Measurements from ENCODE around the gene PKNOX2.

Gene PKNOX2

DNA sequence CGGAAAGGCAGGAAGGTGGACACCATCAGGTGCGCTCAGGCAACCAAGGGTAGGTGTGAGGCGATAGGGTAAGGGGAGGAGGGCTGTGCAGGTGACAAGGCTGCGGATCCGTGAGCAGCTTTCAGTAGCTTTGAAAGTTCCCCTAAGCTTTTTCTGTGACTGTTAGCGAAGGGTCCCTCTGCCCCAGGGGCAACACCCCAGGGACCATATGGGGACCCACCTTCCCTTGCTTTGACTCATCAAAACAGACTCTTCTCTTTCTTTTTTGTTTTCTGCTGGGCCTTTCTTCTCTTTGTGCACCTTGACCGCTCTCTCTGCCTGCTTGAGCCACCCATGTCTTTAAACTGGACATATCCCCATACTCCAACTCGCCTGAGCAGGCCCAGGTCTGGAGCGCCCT lies 194.6 kb downstream of the PKNOX2 start:
- no peak for DNase-seq (ENCODE audit: low read depth)
- TF ChIP-seq, protein P1, sequence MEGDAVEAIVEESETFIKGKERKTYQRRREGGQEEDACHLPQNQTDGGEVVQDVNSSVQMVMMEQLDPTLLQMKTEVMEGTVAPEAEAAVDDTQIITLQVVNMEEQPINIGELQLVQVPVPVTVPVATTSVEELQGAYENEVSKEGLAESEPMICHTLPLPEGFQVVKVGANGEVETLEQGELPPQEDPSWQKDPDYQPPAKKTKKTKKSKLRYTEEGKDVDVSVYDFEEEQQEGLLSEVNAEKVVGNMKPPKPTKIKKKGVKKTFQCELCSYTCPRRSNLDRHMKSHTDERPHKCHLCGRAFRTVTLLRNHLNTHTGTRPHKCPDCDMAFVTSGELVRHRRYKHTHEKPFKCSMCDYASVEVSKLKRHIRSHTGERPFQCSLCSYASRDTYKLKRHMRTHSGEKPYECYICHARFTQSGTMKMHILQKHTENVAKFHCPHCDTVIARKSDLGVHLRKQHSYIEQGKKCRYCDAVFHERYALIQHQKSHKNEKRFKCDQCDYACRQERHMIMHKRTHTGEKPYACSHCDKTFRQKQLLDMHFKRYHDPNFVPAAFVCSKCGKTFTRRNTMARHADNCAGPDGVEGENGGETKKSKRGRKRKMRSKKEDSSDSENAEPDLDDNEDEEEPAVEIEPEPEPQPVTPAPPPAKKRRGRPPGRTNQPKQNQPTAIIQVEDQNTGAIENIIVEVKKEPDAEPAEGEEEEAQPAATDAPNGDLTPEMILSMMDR (conservative IDR thresholded peaks at IDR 0.05; ENCODE audit: low read depth, low read length) = no peak
- no peak overlapping the region for H3K4me3 ChIP-seq (ENCODE audit: low read depth, low read length)

DNA sequence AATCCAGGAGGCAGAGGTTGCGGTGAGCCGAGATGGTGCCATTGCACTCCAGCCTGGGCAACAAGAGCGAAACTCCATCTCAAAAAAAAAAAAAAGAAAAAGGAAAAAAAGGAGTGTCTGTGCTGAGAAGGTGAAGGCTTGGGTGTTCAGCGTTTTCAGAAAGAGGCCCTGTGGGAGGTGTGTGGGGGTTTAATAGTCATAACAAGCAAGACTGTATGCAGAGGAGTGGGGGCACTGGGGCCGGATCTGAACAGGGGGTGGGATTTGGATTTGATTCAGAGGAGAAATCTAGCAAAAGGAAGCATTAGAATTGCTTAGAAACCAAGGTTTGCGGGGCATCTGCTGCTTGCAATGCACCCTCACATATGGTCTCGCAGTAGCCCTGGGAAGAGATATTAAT lies 195.5 kb downstream of the PKNOX2 start:
- TF ChIP-seq, protein P1 (conservative IDR thresholded peaks at IDR 0.05; ENCODE audit: low read depth, low read length) = no peak
- no peak for DNase-seq (ENCODE audit: low read depth)
- H3K4me3 ChIP-seq (ENCODE audit: low read depth, low read length) = no peak overlapping the region

DNA sequence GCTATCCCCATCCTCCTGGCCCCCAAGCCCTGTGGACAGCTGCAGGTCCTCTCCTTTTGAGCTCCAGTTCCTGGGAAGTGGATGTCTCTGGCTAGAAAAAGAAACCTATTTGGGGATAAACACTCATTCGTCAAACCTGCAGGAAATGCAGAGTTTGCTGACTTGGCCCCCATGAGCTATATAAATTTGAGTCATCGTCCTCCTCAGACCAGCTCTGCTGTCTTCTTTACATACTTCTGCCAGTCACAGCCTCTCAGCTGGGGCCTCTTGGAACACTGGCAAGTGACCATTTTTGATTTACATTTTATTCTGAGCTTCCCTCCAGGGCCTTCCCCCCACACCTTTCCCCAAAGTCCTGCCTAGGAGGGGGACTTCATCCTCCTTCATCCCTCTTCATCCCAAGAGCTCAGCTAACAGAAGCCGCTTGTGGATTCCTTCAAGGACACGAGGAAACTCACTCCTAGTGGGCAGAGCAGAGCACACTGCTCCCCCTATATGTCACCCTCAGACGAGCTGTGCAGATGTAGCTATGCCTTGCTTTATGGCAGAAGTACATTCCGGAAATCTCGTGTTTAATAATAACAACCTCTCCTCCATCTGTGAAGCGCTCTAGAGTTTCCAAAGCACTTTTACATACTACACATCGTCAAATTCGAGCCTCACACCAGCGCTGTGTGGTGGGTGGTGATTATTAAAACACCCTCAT lies 199.7 kb downstream of the PKNOX2 start:
- DNase-seq (ENCODE audit: low read depth) = peak; percentile 48
- TF ChIP-seq, protein P1 (conservative IDR thresholded peaks at IDR 0.05; ENCODE audit: low read depth, low read length) = peak; percentile 43
- no peak overlapping the region for H3K4me3 ChIP-seq (ENCODE audit: low read depth, low read length)

DNA sequence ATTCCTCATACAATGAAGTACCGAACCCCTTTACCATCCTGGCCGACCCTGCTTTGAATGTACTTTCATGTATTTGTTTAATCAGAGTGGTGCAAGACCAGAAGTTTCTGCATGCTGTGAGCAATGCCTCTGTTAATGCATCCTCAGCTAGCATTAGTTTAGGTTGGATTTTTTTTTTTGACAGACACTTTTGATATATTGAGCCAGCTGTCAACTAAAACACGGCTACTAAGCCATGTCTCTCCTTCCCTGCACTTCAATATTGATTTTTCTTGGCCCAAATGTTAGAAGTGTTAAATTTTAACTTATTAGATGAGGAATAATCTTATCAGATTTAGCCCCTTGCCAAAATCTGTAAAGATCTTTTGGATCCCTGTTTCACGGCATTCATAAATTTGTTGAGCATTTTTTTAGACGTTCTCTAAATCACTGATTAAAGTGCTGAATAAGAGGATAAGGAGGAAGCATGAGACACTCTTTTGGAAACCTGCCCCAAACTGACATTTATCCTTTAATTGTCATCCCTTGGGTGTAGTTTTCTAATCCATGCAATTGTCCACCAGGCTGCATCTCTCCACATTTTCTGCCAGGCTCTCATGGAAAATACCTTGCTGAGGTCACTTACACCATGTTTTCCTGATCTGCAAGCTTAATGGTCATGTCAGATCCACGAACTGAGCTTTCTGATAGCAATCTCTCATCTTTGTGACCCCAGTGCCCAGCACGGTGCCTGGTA lies 200.8 kb downstream of the PKNOX2 start:
- H3K4me3 ChIP-seq (ENCODE audit: low read depth, low read length) = no peak overlapping the region
- no peak for DNase-seq (ENCODE audit: low read depth)
- TF ChIP-seq, protein P1 (conservative IDR thresholded peaks at IDR 0.05; ENCODE audit: low read depth, low read length) = no peak

DNA sequence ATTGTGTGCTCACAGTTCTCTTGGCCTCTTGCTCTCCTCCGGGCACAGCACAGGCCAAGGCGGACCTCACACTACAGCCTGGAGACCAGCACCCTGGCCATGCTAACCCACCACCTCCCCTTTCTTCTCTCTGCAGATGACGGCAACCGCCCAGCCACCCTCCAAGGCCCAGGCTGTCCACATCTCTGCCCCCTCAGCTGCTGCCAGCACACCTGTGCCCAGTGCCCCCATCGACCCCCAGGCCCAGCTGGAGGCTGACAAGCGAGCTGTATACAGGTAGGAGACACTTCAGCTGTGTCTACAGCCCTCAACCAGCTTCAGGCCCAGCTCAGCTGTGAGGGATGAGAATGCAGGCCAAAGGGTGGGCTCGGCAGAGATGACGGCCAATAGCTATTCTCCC lies 203.2 kb downstream of the PKNOX2 start:
- TF ChIP-seq, protein P1 (conservative IDR thresholded peaks at IDR 0.05; ENCODE audit: low read depth, low read length) = no peak
- no peak overlapping the region for H3K4me3 ChIP-seq (ENCODE audit: low read depth, low read length)
- no peak for DNase-seq (ENCODE audit: low read depth)

DNA sequence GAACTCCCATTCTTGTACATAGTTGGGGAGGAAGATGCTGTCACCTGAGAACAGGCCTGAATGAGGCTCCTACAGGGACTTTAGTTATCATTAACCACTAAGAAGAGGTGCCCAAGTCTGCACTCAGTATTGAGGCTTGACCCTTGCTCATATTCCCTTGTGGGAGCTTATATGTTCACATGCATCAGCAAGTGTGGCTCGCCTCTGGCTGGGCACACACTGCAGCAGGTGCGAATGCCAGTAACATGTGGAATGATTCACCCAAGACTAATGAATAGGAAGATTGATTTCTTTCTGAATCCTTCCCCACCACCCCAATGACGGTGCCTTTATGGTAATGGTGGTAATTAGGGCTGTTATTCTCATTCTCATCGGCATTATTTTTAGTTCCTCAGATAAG lies 204.2 kb downstream of the PKNOX2 start:
- no peak overlapping the region for H3K4me3 ChIP-seq (ENCODE audit: low read depth, low read length)
- DNase-seq (ENCODE audit: low read depth) = no peak
- TF ChIP-seq, protein P1 (conservative IDR thresholded peaks at IDR 0.05; ENCODE audit: low read depth, low read length) = no peak
